ENCODE data around the gene ZNF70. TPM values are rescaled to one million over a fixed set of nuclear protein-coding genes. Genes with fewer than 3 reads are reported as not detected.

The ZNF70 gene
- total and polyA plus RNA-seq, 2 donors (not counting 1 experiment from before 2014, with no cell fraction given): 2.1 to 8.3 TPM

DNA sequence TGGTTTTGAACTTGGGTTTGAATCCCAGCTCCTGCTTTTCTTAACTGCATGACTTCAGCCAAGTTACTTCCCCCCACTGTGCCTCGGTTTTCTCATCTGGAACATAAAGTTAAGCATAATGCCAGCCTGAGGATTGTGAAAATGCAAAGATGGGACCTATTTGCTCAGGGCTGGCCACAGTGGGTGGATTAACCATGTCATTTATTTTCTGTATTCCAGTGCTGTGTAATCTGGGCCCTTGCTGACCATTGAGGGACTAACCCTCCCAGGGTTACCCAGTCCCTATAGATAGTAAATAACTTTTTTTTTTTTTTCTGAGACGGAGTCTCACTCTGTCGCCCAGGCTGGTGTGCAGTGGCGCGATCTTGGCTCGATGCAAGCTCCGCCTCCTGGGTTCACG, 4.8 kb upstream of the ZNF70 start:
- ChIA-PET POLR2A (interaction anchor here (1.0 to 8.1 kb wide), 3 partner anchors 11 to 102 kb away, joined by 4 to 174 read pairs (median 8); partner anchors contain the start of genes C22orf15, CHCHD10, MMP11 and SLC2A11), CTCF (interaction anchor here (1.0 to 13.0 kb wide), 3 partner anchors 11 to 94 kb away, joined by 3 to 188 read pairs (median 20); partner anchors contain the start of genes C22orf15, CHCHD10 and MMP11)
- DNase-seq (no peak), ATAC-seq (ENCODE audit: low read depth) (no peak)
- Mint-ChIP-seq H3K4me1 (peaks cover 49% of the 10 kb centered on the region), H3K27ac (peak overlapping the region; percentile 99), H3K27me3 (no peaks in the 10 kb centered on the region), H3K9me3 (ENCODE audit: insufficient read depth) (no peaks in the 10 kb centered on the region), H3K4me3 (no peak overlapping the region)
- Histone ChIP-seq H3K27ac (ENCODE audit: low read length in 2 of 2) (peak overlapping the region in 1 of 2 donors; percentile 2), H2AFZ (ENCODE audit: insufficient read depth, low read depth, low read length, poor library complexity, severe bottlenecking) (no peak overlapping the region), H3K4me2 (replicated peaks; ENCODE audit: low read depth, low read length, poor library complexity, severe bottlenecking) (no peak overlapping the region), H3K4me1 (ENCODE audit: control insufficient read depth in 2 of 2, insufficient read depth in 2 of 2, low read length in 2 of 2) (peaks cover 24 to 58% of the 10 kb centered on the region in 2 donors), H3K9me3 (ENCODE audit: control extremely low read depth in 1 of 3, control insufficient read depth in 2 of 3, insufficient read depth in 1 of 3, low read length in 2 of 3) (peaks cover 0 to 4% (median 0%) of the 10 kb centered on the region in 3 donors), H3K27me3 (replicated peaks in 1 of 4; ENCODE audit: control extremely low read depth in 1 of 4, control insufficient read depth in 3 of 4, insufficient read depth in 4 of 4, low read length in 3 of 4) (no peaks in the 10 kb centered on the region), H4K20me1 (ENCODE audit: control insufficient read depth, insufficient read depth, low read length, poor library complexity, severe bottlenecking) (no peaks in the 10 kb centered on the region), H3K36me3 (replicated peaks in 1 of 2; ENCODE audit: control extremely low read depth in 1 of 2, control insufficient read depth in 1 of 2, extremely low read depth in 1 of 2, insufficient read depth in 2 of 2, low read length in 1 of 2) (peaks cover 0 to 2% of the 10 kb centered on the region in 2 experiments), H3K4me3 (ENCODE audit: control extremely low read depth in 1 of 5, extremely low read depth in 1 of 5, insufficient read depth in 1 of 5, low read depth in 2 of 5, low read length in 4 of 5) (no peak overlapping the region), H3K9ac (ENCODE audit: low read length) (no peak overlapping the region), H3K79me2 (ENCODE audit: control insufficient read depth, insufficient read depth, low read length) (peaks cover 17% of the 10 kb centered on the region)
- intact Hi-C loops (cut with micrococcal nuclease): no loop called here
- WGBS (ENCODE audit: insufficient coverage): no CpG with 5 or more reads among the region's 8 CpGs
- TF ChIP-seq, protein P1, sequence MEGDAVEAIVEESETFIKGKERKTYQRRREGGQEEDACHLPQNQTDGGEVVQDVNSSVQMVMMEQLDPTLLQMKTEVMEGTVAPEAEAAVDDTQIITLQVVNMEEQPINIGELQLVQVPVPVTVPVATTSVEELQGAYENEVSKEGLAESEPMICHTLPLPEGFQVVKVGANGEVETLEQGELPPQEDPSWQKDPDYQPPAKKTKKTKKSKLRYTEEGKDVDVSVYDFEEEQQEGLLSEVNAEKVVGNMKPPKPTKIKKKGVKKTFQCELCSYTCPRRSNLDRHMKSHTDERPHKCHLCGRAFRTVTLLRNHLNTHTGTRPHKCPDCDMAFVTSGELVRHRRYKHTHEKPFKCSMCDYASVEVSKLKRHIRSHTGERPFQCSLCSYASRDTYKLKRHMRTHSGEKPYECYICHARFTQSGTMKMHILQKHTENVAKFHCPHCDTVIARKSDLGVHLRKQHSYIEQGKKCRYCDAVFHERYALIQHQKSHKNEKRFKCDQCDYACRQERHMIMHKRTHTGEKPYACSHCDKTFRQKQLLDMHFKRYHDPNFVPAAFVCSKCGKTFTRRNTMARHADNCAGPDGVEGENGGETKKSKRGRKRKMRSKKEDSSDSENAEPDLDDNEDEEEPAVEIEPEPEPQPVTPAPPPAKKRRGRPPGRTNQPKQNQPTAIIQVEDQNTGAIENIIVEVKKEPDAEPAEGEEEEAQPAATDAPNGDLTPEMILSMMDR (IDR thresholded peaks at IDR 0.05): no peak
- no peak for TF ChIP-seq EZH2 (IDR thresholded peaks at IDR 0.05; ENCODE audit: borderline replicate concordance, insufficient read depth, low read depth, low read length, poor library complexity, severe bottlenecking)

DNA sequence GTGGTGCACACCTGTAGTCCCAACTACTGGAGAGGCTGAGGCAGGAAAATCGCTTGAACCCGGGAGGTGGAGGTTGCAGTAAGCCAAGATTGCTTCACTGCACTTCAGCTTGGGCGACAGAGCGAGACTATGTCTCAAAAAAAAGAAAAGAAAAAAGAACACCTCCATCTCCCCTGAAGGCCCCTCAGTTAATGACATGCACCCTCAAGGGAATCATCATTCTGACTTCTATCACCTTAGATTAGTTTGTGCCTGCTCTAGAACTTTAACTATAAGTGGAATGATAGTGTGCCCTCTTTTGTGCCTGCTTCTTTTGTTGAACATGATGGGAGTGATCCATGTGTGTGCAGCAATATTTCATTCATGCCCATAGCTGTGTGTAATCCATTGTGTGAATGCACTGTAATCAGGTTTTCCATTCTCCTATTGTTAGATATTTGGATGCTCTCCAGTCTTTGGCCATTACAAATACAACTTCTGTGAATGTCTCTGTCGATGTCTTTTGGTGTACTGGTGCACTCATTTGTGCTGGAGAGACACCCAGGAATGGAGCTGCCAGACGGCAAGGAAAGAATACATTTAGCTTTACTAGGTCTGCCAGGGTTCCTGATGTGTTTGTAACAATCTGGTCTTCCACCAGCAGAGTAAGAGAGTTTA, 4.2 kb upstream of the ZNF70 start:
- peak overlapping the region; percentile 97 for H3K4me2 ChIP-seq (replicated peaks; ENCODE audit: low read depth, low read length, poor library complexity, severe bottlenecking)
- peaks cover 29 to 64% of the 10 kb centered on the region in 2 donors for H3K4me1 ChIP-seq (ENCODE audit: control insufficient read depth in 2 of 2, insufficient read depth in 2 of 2, low read length in 2 of 2)
- H3K79me2 ChIP-seq (ENCODE audit: control insufficient read depth, insufficient read depth, low read length): peaks cover 21% of the 10 kb centered on the region
- intact Hi-C loops (cut with micrococcal nuclease): no loop called here
- TF ChIP-seq, protein P1 (IDR thresholded peaks at IDR 0.05): no peak
- no peak for TF ChIP-seq EZH2 (IDR thresholded peaks at IDR 0.05; ENCODE audit: borderline replicate concordance, insufficient read depth, low read depth, low read length, poor library complexity, severe bottlenecking)
- peak overlapping the region; percentile 2 to 98 for H3K27ac ChIP-seq (ENCODE audit: low read length in 2 of 2)
- Mint-ChIP-seq H3K27me3 (no peaks in the 10 kb centered on the region), H3K4me3 (peak overlapping the region; percentile 68), H3K9me3 (ENCODE audit: insufficient read depth) (no peaks in the 10 kb centered on the region), H3K27ac (peak overlapping the region; percentile 99), H3K4me1 (peaks cover 54% of the 10 kb centered on the region)
- H3K36me3 ChIP-seq (replicated peaks in 1 of 2; ENCODE audit: control extremely low read depth in 1 of 2, control insufficient read depth in 1 of 2, extremely low read depth in 1 of 2, insufficient read depth in 2 of 2, low read length in 1 of 2): peaks cover 0 to 2% of the 10 kb centered on the region in 2 experiments
- H3K27me3 ChIP-seq (replicated peaks in 1 of 4; ENCODE audit: control extremely low read depth in 1 of 4, control insufficient read depth in 3 of 4, insufficient read depth in 4 of 4, low read length in 3 of 4): no peaks in the 10 kb centered on the region
- POLR2A ChIA-PET: interaction anchor here (1.0 to 8.1 kb wide), 4 partner anchors 12 to 102 kb away, joined by 3 to 174 read pairs (median 6); partner anchors contain the start of genes C22orf15, CHCHD10, MMP11 and SLC2A11
- no peak overlapping the region for H3K9ac ChIP-seq (ENCODE audit: low read length)
- WGBS (ENCODE audit: insufficient coverage): 40% methylated on average over 2 of the region's 6 CpGs
- CTCF ChIA-PET: interaction anchor here (2.1 to 13.0 kb wide), 4 partner anchors 12 to 95 kb away, joined by 4 to 188 read pairs (median 21); partner anchors contain the start of genes C22orf15, CHCHD10 and MMP11
- no peaks in the 10 kb centered on the region for H4K20me1 ChIP-seq (ENCODE audit: control insufficient read depth, insufficient read depth, low read length, poor library complexity, severe bottlenecking)
- H3K9me3 ChIP-seq (ENCODE audit: control extremely low read depth in 1 of 3, control insufficient read depth in 2 of 3, insufficient read depth in 1 of 3, low read length in 2 of 3): peaks cover 0 to 4% (median 0%) of the 10 kb centered on the region in 3 donors
- DNase-seq (no peak), ATAC-seq (ENCODE audit: low read depth) (no peak)
- no peak overlapping the region for H2AFZ ChIP-seq (ENCODE audit: insufficient read depth, low read depth, low read length, poor library complexity, severe bottlenecking)
- H3K4me3 ChIP-seq (ENCODE audit: control extremely low read depth in 1 of 5, extremely low read depth in 1 of 5, insufficient read depth in 1 of 5, low read depth in 2 of 5, low read length in 4 of 5): no peak overlapping the region

Measured in B cell (primary cell).